IPS DF 6.9 (cell line): ENCODE data around the gene CD209.

Source experiments
- DNase-seq: peaks from one replicate; pipeline ENCODE4 v3.0.0-alpha.2; 2013; ENCODE audit warnings: low read depth, low spot score
- H3K27ac ChIP-seq: one replicate; pipeline ENCODE4 v1.5.1; 2013; ENCODE audit warnings: low read length, control low read depth
- H3K27me3 ChIP-seq: 2 replicates; pipeline ENCODE4 v1.6.1; 2013; ENCODE audit warnings: mild to moderate bottlenecking, low read length; ENCODE audit not compliant: control insufficient read depth, insufficient read depth
- H3K36me3 ChIP-seq: 2 replicates; pipeline ENCODE4 v1.6.1; 2013; ENCODE audit warnings: low read length; ENCODE audit not compliant: control insufficient read depth, insufficient read depth
- H3K4me1 ChIP-seq: 2 replicates; pipeline ENCODE4 v1.6.1; 2013; ENCODE audit warnings: low read length; ENCODE audit not compliant: control insufficient read depth, insufficient read depth
- H3K4me3 ChIP-seq: 2 replicates; pipeline ENCODE4 v1.5.1; 2013; ENCODE audit warnings: mild to moderate bottlenecking, low read length
- H3K9me3 ChIP-seq: 2 replicates; pipeline ENCODE4 v1.6.1; 2013; ENCODE audit warnings: low read length, inconsistent platforms; ENCODE audit not compliant: control insufficient read depth, insufficient read depth
- WGBS: extraction: QIAGEN DNeasy Blood & Tissue Kit; methylation state at CpG from one replicate; pipeline ENCODE4 v1.1.7; 2013; ENCODE audit warnings: mixed read lengths, missing lambda C conversion rate; ENCODE audit not compliant: insufficient read length, insufficient coverage; 5-methylcytosine and 5-hydroxymethylcytosine counted together

The CD209 gene

DNA sequence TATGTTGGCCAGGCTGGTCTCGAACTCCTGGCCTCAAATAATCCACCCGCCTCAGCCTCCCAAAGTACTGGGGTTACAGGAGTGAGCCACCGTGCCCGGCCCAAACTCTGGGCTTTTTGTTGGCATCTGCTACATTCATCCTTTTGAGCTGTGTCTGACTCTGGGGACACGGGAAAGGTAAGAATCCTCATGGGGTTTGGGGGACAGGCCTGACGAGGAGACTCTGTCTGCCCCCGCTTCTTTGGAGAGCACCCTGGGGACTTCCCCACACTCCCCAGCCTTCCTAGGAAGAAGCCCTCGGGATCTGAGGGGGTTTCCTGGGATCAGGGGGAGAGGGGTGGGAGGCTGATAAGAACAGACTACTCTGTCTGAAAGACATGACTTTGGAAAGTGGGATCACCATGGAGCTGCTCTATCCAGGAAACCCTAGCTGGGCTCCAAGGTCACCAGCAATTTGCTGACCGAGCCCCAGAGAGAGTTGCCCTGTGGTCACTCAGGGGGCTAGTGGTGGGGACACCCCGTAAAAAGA, 37.3 kb downstream of the CD209 start:
- no CpG with 5 or more reads among the region's 10 CpGs for WGBS
- Histone ChIP-seq H3K36me3 (no peaks in the 10 kb centered on the region), H3K4me1 (no peaks in the 10 kb centered on the region), H3K9me3 (no peaks in the 10 kb centered on the region), H3K27ac (no peak overlapping the region), H3K4me3 (no peak overlapping the region), H3K27me3 (no peaks in the 10 kb centered on the region)
- no peak for DNase-seq

- no peaks in the 10 kb centered on the region for H3K36me3 ChIP-seq
- no peaks in the 10 kb centered on the region for H3K9me3 ChIP-seq
- H3K27ac ChIP-seq: no peak overlapping the region
- no peaks in the 10 kb centered on the region for H3K27me3 ChIP-seq
- no peaks in the 10 kb centered on the region for H3K4me1 ChIP-seq
- no peak for DNase-seq
- no peak overlapping the region for H3K4me3 ChIP-seq
- no CpG with 5 or more reads among the region's 8 CpGs for WGBS
Observed at GRCh38 chr19:7706955-7707456, 40.3 kb downstream of the CD209 start.

DNA sequence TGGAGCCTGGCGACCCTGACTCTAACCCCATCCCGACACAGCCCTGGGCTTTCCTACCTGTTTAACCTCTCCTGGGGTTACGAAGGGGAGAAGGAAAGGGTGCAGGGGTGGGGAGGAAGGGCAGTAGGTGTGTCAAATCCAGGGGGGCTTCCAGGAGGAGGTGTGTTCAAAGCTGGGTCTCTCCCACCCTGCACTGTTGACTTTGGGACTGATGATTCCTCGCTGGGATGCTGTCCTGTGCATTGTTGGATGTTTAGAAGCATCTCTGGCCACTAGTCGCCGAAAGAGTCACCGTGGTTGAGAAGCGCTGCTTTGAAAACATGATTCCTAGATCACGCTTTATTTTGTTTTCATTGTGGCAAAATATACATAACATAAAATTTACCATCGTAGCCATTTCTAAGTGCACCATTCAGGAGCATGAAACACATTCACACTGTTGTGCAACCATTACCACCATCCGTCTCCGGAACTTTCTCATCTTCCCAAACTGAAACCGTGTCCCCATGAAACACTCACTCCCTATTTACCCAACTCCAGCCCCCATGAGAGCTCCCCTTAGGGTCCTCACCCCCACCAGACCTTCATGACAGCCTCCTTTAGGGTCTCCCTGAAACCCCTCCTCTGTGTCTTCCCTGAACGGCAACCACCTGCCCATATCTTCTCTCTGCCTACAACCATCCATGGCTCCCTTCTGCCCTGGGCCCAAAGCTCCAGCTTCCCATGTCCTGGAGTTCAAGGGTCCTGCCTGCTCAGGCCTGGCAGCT, 41.0 kb downstream of the CD209 start:
- no peak for DNase-seq
- Histone ChIP-seq H3K4me1 (no peaks in the 10 kb centered on the region), H3K36me3 (no peaks in the 10 kb centered on the region), H3K27ac (no peak overlapping the region), H3K27me3 (no peaks in the 10 kb centered on the region), H3K9me3 (no peaks in the 10 kb centered on the region), H3K4me3 (no peak overlapping the region)
- no CpG with 5 or more reads among the region's 14 CpGs for WGBS

GRCh38 chr19:7705387-7706187, 41.7 kb downstream of the CD209 start:
- Histone ChIP-seq H3K4me1 (no peaks in the 10 kb centered on the region), H3K27ac (no peak overlapping the region), H3K36me3 (no peaks in the 10 kb centered on the region), H3K9me3 (no peaks in the 10 kb centered on the region), H3K4me3 (no peak overlapping the region), H3K27me3 (no peaks in the 10 kb centered on the region)
- no CpG with 5 or more reads among the region's 24 CpGs for WGBS
- DNase-seq: no peak

DNA sequence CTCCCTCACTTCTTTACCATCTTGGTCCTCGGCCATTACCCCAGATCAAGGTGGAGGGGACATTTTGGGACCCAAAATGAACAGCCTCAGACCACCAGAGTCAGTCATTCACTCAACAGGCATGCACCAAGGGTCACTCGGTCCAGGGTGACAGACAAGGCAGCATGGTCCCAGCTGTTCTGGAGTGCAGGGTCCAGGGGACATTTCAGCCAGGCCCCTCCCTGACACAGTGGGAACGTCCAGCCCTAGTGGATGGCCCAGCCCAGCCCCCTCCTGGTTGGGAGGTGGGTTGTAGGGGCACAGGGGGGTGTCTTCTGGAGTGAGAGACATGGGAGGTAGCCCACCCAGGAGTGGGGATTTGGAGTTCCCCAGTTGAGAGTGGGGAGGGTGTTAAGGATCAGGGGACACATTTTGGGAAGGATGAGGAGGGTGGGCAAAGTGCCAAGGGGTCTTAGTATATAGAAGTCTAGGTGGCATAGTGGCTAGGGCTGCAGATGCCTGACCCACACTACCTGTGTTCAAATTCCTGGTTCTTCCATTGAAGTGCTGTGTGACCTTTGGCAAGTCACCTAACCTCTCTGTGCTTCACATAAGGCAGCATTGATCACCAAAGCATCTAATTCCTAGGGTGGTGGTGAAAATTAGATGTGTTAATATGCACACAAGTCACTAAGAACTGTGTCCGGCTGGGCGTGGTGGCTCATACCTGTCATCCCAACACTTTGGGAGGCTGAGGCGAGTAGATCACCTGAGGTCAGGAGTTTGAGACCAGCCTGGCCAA, 42.9 kb downstream of the CD209 start:
- no CpG with 5 or more reads among the region's 6 CpGs for WGBS
- Histone ChIP-seq H3K4me3 (no peak overlapping the region), H3K4me1 (no peaks in the 10 kb centered on the region), H3K27me3 (no peaks in the 10 kb centered on the region), H3K36me3 (no peaks in the 10 kb centered on the region), H3K27ac (no peak overlapping the region), H3K9me3 (no peaks in the 10 kb centered on the region)
- DNase-seq: no peak

- no peak for DNase-seq
- Histone ChIP-seq H3K4me3 (no peak overlapping the region), H3K9me3 (no peaks in the 10 kb centered on the region), H3K4me1 (0 out of 2 replicates have a peak, but pooled peaks cover 2% of the 10 kb centered on the region), H3K27ac (no peak overlapping the region), H3K36me3 (no peaks in the 10 kb centered on the region), H3K27me3 (no peaks in the 10 kb centered on the region)
- no CpG with 5 or more reads among the region's 8 CpGs for WGBS
Observed at GRCh38 chr19:7703332-7703731, 44.0 kb downstream of the CD209 start.

- Histone ChIP-seq H3K27ac (no peak within 1 kb of the TSS), H3K36me3 (no peaks in the 10 kb centered on the region), H3K4me3 (no peak within 1 kb of the TSS), H3K9me3 (no peaks in the 10 kb centered on the region), H3K27me3 (no peaks in the 10 kb centered on the region), H3K4me1 (0 out of 2 replicates have a peak, but pooled peaks cover 4% of the 10 kb centered on the region)
- DNase-seq: no peak
- no CpG with 5 or more reads among the region's 20 CpGs for WGBS
Observed at GRCh38 chr19:7701654-7702457, 45.5 kb downstream of the CD209 start, which contains the start of gene FCER2. TSS of gene FCER2 (minus strand) at chr19:7702131. CDS start at chr19:7699760, 2,371 bp downstream.

DNA sequence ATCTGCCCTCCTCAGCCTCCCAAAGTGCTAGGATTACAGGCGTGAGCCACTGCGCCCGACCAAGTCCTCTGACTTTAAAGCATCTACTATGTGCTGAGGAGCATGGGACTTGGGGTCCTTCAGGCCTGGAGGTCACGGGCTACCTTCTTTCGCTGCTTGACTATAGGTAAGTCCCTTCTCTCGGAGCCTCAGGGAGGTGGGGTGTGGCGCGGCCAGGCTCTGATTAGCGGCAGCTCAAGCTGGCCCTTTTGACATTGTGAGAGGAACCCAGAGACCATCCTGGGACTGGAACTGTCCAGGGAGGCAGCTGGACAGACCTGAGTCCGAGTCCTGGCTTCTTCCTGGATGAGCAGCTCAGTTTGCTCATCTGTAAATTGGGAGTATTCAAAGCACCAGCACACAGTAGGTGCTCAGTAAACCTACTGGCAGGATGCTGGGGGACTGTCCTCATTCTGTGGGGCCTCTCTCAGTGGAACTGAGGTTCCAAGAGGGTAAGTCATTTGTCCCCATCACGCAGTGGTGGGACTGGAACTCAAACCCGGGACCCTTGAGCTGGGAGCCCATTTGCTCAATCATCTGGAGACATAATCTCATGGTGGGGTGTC, 46.2 kb downstream of the CD209 start:
- Histone ChIP-seq H3K4me3 (no peak overlapping the region), H3K27me3 (no peaks in the 10 kb centered on the region), H3K9me3 (no peaks in the 10 kb centered on the region), H3K27ac (no peak overlapping the region), H3K4me1 (0 out of 2 replicates have a peak, but pooled peaks cover 4% of the 10 kb centered on the region), H3K36me3 (no peaks in the 10 kb centered on the region)
- WGBS: no CpG with 5 or more reads among the region's 12 CpGs
- DNase-seq: no peak
